Tibial nerve (tissue), 4 donors: ENCODE results near the gene ECSIT. TPM values are rescaled to one million over a fixed set of nuclear protein-coding genes. Genes with fewer than 3 reads are reported as not detected.
"Not testable (repeated sequence)": the region's sequence is repeated elsewhere in the genome, so short reads cannot be mapped to it uniquely, and the experiment has no call there.

ENCODE experiments used
- DNase-seq, 2 donors: peaks; one replicate each; pipeline ENCODE4 v3.0.0-alpha.2; 2019; ENCODE audit warnings: low spot score in 2 of 2
- H3K27ac ChIP-seq, 4 donors: fragments of 200-600 bp; sonication (generic) in 3 of 4; one replicate each; pipeline ENCODE4 v1.5.1; 2017 to 2019; ENCODE audit warnings: mild to moderate bottlenecking in 1 of 4
- H3K27me3 ChIP-seq, 2 donors: fragments of 200-600 bp; sonication (generic) in 1 of 2; one replicate each; pipeline versions ENCODE4 v1.5.1 to v1.6.0; 2017 to 2019
- H3K36me3 ChIP-seq, 3 donors: fragments of 200-600 bp; sonication (generic); one replicate each; pipeline ENCODE4 v1.5.1; 2018 to 2019
- H3K4me1 ChIP-seq, 4 donors: fragments of 200-600 bp; sonication (generic) in 3 of 4; one replicate each; pipeline ENCODE4 v1.5.1; 2017 to 2019
- H3K4me3 ChIP-seq, 4 donors: fragments of 200-600 bp; sonication (generic) in 3 of 4; one replicate each; pipeline ENCODE4 v1.5.1; 2017 to 2019; ENCODE audit warnings: mild to moderate bottlenecking in 1 of 4, moderate library complexity in 1 of 4
- H3K9me3 ChIP-seq, 4 donors: fragments of 200-600 bp; sonication (generic) in 3 of 4; one replicate each; pipeline ENCODE4 v1.5.1; 2017 to 2019
- EP300 ChIP-seq, 2 donors: sonication (generic); formaldehyde crosslinking; IDR thresholded peaks; one replicate each; pipeline ENCODE4 v1.6.1; 2017; ENCODE audit warnings: antibody characterized with exemption in 2 of 2, mild to moderate bottlenecking in 1 of 2
- POLR2A ChIP-seq, 2 donors: fragments of 450-650 bp; IDR thresholded peaks; one replicate each; pipeline ENCODE4 v1.6.1; 2017; ENCODE audit warnings: antibody characterized with exemption in 2 of 2, mild to moderate bottlenecking in 2 of 2, moderate library complexity in 2 of 2
- WGBS, 2 donors: methylation state at CpG; one replicate each; pipeline ENCODE4 v1.1.5; 2018; 5-methylcytosine and 5-hydroxymethylcytosine counted together
- total RNA-seq, 4 donors: library from RNA; depleted of rRNA; stranded (reverse); fragments of >200 nt; gene quantifications; one replicate each; pipeline ENCODE4 v1.1.0, GENCODE V29; 2016
- TF ChIP-seq, protein P1 (sequence below), 5 experiments: fragments of 200-600 bp in 3 of 5; fragments of 450-650 bp in 2 of 5; sonication (generic) in 3 of 5; IDR thresholded peaks; one replicate each; pipeline ENCODE4 v1.5.1; 2016 to 2019; ENCODE audit warnings: antibody characterized with exemption in 5 of 5, mild to moderate bottlenecking in 3 of 5, moderate library complexity in 2 of 5

Gene ECSIT
- total RNA-seq, 4 donors from 2014 or later: 45.2 to 81.6 (median 58.4) TPM

DNA sequence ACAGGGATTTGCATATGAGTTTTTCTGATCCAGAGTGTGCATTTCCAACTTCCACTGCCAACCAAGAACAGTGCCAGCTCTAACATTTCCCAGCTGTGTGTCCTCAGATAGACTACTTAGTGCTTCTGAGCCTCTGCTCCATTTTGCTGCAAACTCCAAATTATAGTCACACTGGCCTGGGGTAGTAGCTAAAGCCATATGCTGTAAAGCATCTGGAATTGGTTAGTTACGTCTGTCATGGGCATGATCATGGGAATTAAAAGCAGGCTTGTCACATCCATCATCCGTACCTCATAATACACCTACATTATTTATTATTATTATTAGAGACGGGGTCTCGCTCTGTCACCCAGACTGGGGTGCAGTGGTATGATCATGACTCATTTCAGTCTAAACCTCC is 55.2 kb downstream of the ECSIT start:
- Histone ChIP-seq H3K9me3 (no peaks in the 10 kb centered on the region), H3K4me1 (peaks cover 0 to under 1% (median 0%) of the 10 kb centered on the region in 4 donors), H3K27me3 (peaks cover 0 to 9% of the 10 kb centered on the region in 2 donors), H3K27ac (no peak overlapping the region), H3K4me3 (no peak overlapping the region), H3K36me3 (no peaks in the 10 kb centered on the region)
- no peak for TF ChIP-seq POLR2A (IDR thresholded peaks at IDR 0.05)
- TF ChIP-seq EP300 (IDR thresholded peaks at IDR 0.05): no peak
- TF ChIP-seq, protein P1, sequence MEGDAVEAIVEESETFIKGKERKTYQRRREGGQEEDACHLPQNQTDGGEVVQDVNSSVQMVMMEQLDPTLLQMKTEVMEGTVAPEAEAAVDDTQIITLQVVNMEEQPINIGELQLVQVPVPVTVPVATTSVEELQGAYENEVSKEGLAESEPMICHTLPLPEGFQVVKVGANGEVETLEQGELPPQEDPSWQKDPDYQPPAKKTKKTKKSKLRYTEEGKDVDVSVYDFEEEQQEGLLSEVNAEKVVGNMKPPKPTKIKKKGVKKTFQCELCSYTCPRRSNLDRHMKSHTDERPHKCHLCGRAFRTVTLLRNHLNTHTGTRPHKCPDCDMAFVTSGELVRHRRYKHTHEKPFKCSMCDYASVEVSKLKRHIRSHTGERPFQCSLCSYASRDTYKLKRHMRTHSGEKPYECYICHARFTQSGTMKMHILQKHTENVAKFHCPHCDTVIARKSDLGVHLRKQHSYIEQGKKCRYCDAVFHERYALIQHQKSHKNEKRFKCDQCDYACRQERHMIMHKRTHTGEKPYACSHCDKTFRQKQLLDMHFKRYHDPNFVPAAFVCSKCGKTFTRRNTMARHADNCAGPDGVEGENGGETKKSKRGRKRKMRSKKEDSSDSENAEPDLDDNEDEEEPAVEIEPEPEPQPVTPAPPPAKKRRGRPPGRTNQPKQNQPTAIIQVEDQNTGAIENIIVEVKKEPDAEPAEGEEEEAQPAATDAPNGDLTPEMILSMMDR (IDR thresholded peaks at IDR 0.05): no peak
- DNase-seq: no peak
- 54 to 82% methylated on average over 4 of the region's 4 CpGs for WGBS, 2 donors

DNA sequence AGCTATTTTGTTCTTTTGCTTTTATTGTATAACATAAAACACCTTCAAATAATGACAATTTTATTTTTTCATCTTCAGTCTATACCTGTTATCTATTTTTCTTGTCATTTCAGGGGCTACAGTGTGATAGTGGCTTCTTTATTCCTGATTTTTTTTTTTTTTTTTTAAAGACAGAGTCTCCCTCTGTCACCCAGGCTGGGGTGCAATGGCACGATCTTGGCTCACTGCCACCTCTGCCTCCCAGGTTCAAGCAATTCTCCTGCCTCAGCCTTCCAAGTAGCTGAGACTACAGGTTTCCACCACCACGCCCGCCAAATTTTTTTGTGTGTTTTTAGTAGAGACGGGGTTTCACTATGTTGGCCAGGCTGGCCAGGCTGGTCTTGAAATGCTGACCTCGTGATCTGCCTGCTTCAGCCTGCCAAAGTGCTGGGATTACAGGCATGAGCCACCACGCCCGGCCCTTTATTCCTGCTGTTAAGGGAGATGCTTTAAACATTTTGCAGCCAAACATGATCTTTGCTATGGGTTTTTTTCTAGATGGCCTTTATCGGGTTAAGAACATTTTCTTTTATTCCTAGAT is 60.6 kb downstream of the ECSIT start:
- 61 to 65% methylated on average over 8 of the region's 8 CpGs for WGBS, 2 donors
- peaks cover 0 to 20% of the 10 kb centered on the region in 2 donors for H3K27me3 ChIP-seq
- H3K36me3 ChIP-seq, H3K4me1 ChIP-seq, H3K9me3 ChIP-seq, DNase-seq, H3K27ac ChIP-seq, H3K4me3 ChIP-seq: not testable (repeated sequence)

DNA sequence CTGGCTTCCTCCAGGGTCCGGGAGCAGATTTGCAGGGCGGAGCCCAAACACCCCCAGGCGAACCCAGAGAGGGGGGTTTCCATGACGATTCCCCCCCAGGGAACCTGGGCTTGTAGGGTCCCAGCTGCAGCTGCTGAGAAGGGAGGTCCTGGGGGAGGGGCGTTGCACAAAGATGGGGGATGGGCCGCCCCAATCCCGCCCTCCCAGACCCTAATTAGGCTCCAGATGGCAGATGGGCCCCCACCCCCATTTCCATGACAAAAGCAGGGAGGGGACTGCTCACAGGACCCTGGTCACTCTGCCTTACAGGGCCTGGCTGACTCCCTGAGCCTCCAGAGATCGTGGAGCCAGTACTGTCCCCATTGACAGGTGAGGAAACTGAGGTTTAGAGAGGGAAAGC is 63.3 kb downstream of the ECSIT start:
- 23 to 39% methylated on average over 8 of the region's 8 CpGs for WGBS, 2 donors
- H3K4me1 ChIP-seq: no peaks in the 10 kb centered on the region
- no peak for DNase-seq
- TF ChIP-seq POLR2A (IDR thresholded peaks at IDR 0.05): no peak
- TF ChIP-seq, protein P1 (IDR thresholded peaks at IDR 0.05): no peak
- no peak for TF ChIP-seq EP300 (IDR thresholded peaks at IDR 0.05)
- no peak overlapping the region for H3K27ac ChIP-seq
- no peak overlapping the region for H3K4me3 ChIP-seq
- no peaks in the 10 kb centered on the region for H3K9me3 ChIP-seq
- no peaks in the 10 kb centered on the region for H3K36me3 ChIP-seq
- H3K27me3 ChIP-seq: peaks cover 0 to 12% of the 10 kb centered on the region in 2 donors

DNA sequence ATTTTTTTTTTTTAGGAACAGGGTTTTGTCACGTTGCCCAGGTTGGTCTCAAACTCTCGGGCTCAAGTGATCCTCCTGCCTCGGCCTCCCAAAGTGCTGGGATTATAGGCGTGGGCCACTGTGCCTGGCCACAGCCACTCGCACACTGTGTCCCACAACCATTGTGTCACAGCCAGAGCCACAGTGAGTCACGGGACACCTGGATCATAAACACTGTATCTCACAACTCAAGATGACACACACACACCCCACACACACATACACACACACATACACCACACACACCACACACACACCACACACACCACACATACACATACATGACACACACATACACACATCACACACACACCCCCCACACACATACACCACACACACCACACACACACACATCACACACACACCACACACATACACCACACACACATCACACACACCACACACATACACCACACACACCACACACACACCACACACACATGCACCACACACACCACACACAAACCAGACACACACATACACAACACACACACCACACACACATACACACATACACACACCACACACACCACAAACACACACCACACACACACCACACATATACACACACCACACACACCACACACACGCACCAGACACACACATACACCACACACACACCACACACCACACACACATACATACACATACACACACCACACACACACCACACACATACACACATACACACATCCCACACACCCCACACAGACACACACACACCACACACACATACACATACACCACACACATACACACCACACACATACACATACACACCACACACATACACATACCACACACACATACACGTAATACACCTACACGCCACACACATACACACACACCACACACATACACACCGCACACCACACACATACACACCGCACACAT is 64.3 kb downstream of the ECSIT start:
- TF ChIP-seq EP300 (IDR thresholded peaks at IDR 0.05) (no peak), POLR2A (IDR thresholded peaks at IDR 0.05) (no peak)
- TF ChIP-seq, protein P1 (IDR thresholded peaks at IDR 0.05): no peak
- Histone ChIP-seq H3K27ac (no peak overlapping the region), H3K36me3 (no peaks in the 10 kb centered on the region), H3K4me3 (no peak overlapping the region), H3K4me1 (no peaks in the 10 kb centered on the region), H3K27me3 (peaks cover 0 to 18% of the 10 kb centered on the region in 2 donors), H3K9me3 (no peaks in the 10 kb centered on the region)
- WGBS, 2 donors: 81 to 88% methylated on average over 11 of the region's 11 CpGs
- DNase-seq: no peak

DNA sequence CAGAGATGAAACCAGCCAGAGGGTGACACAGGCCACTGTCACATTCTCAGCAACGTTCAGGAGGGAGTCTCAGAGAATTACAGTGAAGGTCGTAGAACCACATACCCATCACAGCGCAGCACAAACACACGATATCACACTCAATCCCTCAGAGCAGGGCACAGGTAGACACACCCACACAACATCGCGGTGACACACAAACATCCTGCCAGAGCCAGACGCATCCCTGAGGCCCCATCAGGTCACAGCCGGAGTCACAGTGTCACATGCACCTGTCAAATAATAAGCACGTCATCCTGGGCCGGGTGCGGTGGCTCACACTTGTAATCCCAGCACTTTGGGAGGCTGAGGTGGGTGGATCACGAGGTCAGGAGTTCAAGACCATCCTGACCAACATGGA is 65.5 kb downstream of the ECSIT start:
- H3K9me3 ChIP-seq: no peaks in the 10 kb centered on the region
- DNase-seq: no peak
- H3K4me1 ChIP-seq: no peaks in the 10 kb centered on the region
- H3K27ac ChIP-seq: no peak overlapping the region
- H3K36me3 ChIP-seq: no peaks in the 10 kb centered on the region
- WGBS, 2 donors: 74 to 77% methylated on average over 12 of the region's 12 CpGs
- H3K27me3 ChIP-seq: peaks cover 0 to 20% of the 10 kb centered on the region in 2 donors
- TF ChIP-seq, protein P1 (IDR thresholded peaks at IDR 0.05): no peak
- TF ChIP-seq EP300 (IDR thresholded peaks at IDR 0.05) (no peak), POLR2A (IDR thresholded peaks at IDR 0.05) (no peak)
- H3K4me3 ChIP-seq: no peak overlapping the region
